GM18868 (cell line): ENCODE data around the gene ARHGEF35.
"Not testable (repeated sequence)": the region's sequence is repeated elsewhere in the genome, so short reads cannot be mapped to it uniquely, and the experiment has no call there.

Source experiments
- ATAC-seq: cut with Tn5 transposase; IDR thresholded peaks from one replicate; pipeline ENCODE4 v1.9.1; 2021; ENCODE audit warnings: mild to moderate bottlenecking, moderate library complexity; ENCODE audit not compliant: unreplicated experiment

The ARHGEF35 gene

GRCh38 chr7:144195212-144195872 lies at the start of gene ARHGEF35:
Gene ARHGEF35, minus strand, starts transcription at chr7:144195833. Its CDS starts 7,450 bp downstream, at chr7:144188383.
- ATAC-seq, result peak; percentile 62

GRCh38 chr7:144245372-144245771 lies 49.7 kb upstream of the ARHGEF35 start:
- ATAC-seq, result not testable (repeated sequence)

- not testable (repeated sequence) for ATAC-seq
Observed at GRCh38 chr7:144239365-144239764, 43.7 kb upstream of the ARHGEF35 start, which contains the start of gene OR2A42. Gene OR2A42, minus strand, starts transcription at chr7:144239605. Its CDS starts 6,762 bp downstream, at chr7:144232843.

- not testable (repeated sequence) for ATAC-seq
Observed at GRCh38 chr7:144238530-144239082, 43.0 kb upstream of the ARHGEF35 start.

- not testable (repeated sequence) for ATAC-seq
Observed at GRCh38 chr7:144233039-144233438, 37.4 kb upstream of the ARHGEF35 start.

- ATAC-seq, result not testable (repeated sequence)
Observed at GRCh38 chr7:144231027-144231426, 35.4 kb upstream of the ARHGEF35 start.

GRCh38 chr7:144228810-144229209 lies 33.2 kb upstream of the ARHGEF35 start:
- ATAC-seq, result not testable (repeated sequence)

GRCh38 chr7:144226866-144227265 lies 31.2 kb upstream of the ARHGEF35 start:
- ATAC-seq, result not testable (repeated sequence)

GRCh38 chr7:144223675-144224074 lies 28.0 kb upstream of the ARHGEF35 start:
- ATAC-seq, result peak; percentile 35

- ATAC-seq, result not testable (repeated sequence)
Observed at GRCh38 chr7:144220531-144220930, 24.9 kb upstream of the ARHGEF35 start.

- ATAC-seq, result peak; percentile 56
Observed at GRCh38 chr7:144219149-144219548, 23.5 kb upstream of the ARHGEF35 start.

GRCh38 chr7:144218581-144218980 lies 22.9 kb upstream of the ARHGEF35 start:
- not testable (repeated sequence) for ATAC-seq

GRCh38 chr7:144217200-144217599 lies 21.6 kb upstream of the ARHGEF35 start:
- ATAC-seq, result not testable (repeated sequence)

GRCh38 chr7:144205306-144205705 lies 9.7 kb upstream of the ARHGEF35 start:
- not testable (repeated sequence) for ATAC-seq

GRCh38 chr7:144203086-144203485 lies 7.5 kb upstream of the ARHGEF35 start:
- not testable (repeated sequence) for ATAC-seq

- ATAC-seq, result peak; percentile 25
Observed at GRCh38 chr7:144201978-144202377, 6.3 kb upstream of the ARHGEF35 start.

- ATAC-seq, result not testable (repeated sequence)
Observed at GRCh38 chr7:144198934-144199333, 3.3 kb upstream of the ARHGEF35 start.

- ATAC-seq, result not testable (repeated sequence)
Observed at GRCh38 chr7:144194453-144194852, 1.2 kb downstream of the ARHGEF35 start.

GRCh38 chr7:144193782-144194181 lies 1.9 kb downstream of the ARHGEF35 start:
- ATAC-seq, result not testable (repeated sequence)

GRCh38 chr7:144188578-144189171 lies 7.0 kb downstream of the ARHGEF35 start:
- not testable (repeated sequence) for ATAC-seq

- not testable (repeated sequence) for ATAC-seq
Observed at GRCh38 chr7:144187848-144188247, 7.8 kb downstream of the ARHGEF35 start.

GRCh38 chr7:144183166-144183565 lies 12.5 kb downstream of the ARHGEF35 start, which contains the start of gene CTAGE4:
Gene CTAGE4, plus strand, starts transcription at chr7:144183466. Its CDS starts 38 bp downstream, at chr7:144183504.
- ATAC-seq, result not testable (repeated sequence)
